LNCAP (cell line): ENCODE measurements around the gene MUC22.

Source experiments
- TF ChIP-seq, protein P1 (sequence below): fragments of 450-650 bp; IDR thresholded peaks from 2 replicates; pipeline ENCODE4 v1.5.1; 2017; ENCODE audit warnings: mild to moderate bottlenecking

MUC22 gene

DNA sequence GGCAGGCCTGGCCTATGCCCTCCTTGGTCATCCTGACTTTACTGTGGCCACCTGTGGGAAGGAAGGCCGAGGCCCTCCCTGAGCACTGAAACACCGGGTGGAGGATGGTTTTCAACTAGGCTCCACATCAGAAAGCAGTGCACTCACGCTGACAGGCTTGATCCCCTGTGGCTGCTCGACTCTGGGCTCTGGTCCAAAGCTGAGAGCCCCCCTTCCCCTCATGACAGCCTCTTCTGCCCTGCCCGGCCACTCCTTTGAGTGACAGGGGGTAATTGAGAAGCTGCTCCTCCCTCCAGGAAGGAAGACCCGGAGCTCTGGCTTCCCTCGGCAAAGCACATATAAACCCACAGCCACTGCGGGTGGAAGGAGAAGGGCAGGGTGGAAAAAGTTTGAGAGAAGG is 43.6 kb downstream of the MUC22 start:
- TF ChIP-seq, protein P1, sequence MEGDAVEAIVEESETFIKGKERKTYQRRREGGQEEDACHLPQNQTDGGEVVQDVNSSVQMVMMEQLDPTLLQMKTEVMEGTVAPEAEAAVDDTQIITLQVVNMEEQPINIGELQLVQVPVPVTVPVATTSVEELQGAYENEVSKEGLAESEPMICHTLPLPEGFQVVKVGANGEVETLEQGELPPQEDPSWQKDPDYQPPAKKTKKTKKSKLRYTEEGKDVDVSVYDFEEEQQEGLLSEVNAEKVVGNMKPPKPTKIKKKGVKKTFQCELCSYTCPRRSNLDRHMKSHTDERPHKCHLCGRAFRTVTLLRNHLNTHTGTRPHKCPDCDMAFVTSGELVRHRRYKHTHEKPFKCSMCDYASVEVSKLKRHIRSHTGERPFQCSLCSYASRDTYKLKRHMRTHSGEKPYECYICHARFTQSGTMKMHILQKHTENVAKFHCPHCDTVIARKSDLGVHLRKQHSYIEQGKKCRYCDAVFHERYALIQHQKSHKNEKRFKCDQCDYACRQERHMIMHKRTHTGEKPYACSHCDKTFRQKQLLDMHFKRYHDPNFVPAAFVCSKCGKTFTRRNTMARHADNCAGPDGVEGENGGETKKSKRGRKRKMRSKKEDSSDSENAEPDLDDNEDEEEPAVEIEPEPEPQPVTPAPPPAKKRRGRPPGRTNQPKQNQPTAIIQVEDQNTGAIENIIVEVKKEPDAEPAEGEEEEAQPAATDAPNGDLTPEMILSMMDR: no peak

DNA sequence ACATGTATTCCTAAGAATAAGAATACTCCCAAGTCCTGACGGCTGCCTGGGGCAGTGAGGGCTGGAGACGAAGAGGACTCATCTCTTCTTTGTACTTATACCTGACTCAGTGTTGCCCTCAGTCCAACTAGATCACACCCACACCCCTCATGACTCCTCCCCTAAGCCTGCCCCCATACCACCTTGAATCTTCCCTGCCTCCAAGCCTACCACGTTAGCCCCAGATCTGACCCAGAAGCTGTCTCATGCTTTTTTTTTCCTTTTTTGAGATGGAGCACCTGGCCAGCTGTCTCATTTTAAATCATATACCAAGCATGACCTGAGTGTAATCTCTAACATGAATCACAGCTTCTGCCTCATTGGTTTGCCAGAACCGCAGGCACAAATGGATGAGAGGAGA is 45.2 kb downstream of the MUC22 start:
- TF ChIP-seq, protein P1: no peak

DNA sequence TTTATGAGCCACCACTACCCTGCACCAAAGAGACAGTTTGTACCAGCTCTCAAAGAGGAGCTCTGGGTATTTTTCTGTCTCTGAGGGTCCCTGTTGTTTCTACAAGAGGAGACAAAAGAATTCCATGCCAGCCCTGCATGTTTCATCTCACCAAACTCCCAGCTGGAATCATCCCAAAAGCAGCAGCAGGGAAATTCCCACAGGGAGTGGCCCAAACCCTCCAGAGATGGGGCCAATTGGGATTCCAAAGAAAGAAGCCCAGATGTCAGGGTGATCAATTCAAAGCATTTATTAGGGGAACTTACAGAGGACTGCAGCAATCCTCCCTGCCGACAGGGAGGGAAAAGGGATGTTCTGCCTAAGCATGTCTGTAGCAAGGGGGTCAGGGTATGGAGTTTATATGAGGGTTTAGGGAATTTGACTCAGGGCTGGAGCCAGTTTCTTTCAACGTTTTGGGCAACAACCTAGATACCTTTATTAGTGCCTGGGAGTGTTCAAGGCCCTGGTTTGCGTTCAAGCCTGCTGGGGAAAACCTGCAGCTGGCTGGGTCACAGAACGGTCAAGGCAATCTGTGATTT is 47.2 kb downstream of the MUC22 start:
- TF ChIP-seq, protein P1: no peak

DNA sequence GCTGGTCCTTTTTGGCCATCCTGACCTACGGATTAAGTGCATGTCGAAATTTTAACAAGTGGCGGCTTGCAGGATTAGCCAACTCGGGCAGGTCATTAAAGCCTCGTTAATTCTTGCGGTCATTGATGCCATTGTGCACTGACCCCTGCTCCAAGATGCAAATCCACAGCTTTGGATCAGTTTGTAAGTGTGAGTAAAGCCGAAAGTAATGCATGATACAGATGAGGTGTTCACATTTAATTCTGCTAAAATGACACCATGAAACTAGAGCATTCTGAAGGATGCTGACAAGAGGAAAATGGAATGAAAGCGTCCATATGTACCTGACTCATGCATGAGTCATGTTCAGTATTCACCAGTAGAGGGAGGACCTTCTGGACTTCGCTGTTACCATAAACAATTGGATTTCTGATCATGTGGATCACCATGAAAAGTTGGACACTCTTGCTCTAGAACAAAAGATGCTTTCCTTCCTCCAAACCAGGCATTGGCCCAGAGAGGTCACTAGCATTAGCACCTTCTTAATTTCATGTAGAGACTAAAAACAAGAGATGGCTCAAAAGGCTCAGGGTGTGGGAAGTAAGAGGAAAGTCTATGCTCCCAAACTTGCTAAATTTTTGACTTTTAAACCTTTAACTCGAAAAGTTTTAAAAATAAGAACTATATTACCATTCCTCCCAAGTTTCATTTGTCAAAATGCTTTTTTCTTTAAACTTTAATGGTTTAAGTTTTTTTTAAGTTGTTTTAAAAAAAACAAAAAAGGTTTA is 48.0 kb downstream of the MUC22 start:
- TF ChIP-seq, protein P1: peak; percentile 57

DNA sequence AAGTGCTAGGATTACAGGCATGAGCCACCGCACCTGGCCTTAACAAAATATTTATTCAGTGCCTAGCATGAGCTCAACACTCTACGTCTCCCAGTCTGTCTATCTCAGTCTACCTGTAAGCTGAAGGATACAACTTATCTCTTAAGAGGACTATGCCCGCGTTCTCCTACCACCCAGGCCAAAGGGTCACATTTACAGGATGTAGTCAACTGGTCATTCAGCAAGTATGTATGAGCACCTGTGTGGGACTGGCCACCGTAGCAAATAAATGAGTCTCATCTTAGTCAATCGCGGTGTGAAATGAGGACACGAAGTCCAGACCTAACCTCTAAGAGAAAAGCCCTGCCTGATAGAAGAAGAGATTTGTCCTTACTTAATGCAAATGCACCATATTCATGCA is 49.9 kb downstream of the MUC22 start:
- TF ChIP-seq, protein P1: no peak

DNA sequence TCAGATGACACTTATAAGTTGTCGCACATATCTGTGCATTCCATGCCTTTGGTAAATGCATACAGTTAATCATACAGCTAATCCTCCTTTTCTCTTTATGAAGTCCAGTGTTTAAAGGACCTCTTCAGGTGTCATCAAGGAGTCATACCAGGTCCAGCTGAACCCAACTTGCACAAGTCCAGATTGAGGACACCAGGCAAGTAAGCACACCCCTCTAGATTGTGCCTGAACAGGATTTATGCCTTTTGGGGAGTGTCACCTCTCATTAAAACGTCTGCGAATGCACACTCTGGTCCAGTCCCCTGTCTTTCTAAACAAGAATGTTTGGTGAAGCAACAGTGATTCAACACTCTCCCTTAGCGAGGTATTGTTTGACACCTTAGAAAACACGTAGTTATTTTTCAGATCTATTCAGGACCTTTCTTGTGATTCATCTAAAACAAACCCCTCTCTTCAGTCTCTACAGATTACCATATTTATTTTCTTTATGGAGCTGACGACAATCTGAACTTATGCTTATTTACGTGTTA is 53.7 kb downstream of the MUC22 start:
- TF ChIP-seq, protein P1: no peak

DNA sequence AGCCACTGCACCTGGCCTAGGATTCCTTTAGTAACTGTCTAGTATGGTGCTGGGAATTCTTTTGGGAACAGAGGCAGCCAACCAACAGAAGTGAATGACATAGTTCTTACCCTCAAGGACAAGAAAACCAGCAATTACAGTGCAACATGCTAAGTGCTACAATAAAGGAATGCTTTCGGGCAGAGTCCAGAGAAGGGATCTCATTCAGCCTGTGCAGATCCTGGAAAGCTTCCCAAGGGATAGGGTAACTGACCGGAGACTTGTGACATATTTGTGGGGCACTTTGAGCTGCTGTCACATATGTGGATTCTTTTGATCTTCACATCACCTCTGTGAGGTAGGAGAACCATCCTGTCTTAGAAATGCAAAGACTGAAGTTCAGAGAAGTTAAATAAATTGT is 55.3 kb downstream of the MUC22 start:
- TF ChIP-seq, protein P1: no peak
